GM19324 (cell line): ENCODE data around the gene DISP2.
A peak's percentile ranks its signal among the peaks of the same experiment; 100 is the strongest.

Source experiments
- ATAC-seq: cut with Tn5 transposase; IDR thresholded peaks from one replicate; pipeline ENCODE4 v1.9.1; 2021; ENCODE audit warnings: mild to moderate bottlenecking, moderate library complexity; ENCODE audit not compliant: unreplicated experiment, low FRiP score

Gene DISP2

DNA sequence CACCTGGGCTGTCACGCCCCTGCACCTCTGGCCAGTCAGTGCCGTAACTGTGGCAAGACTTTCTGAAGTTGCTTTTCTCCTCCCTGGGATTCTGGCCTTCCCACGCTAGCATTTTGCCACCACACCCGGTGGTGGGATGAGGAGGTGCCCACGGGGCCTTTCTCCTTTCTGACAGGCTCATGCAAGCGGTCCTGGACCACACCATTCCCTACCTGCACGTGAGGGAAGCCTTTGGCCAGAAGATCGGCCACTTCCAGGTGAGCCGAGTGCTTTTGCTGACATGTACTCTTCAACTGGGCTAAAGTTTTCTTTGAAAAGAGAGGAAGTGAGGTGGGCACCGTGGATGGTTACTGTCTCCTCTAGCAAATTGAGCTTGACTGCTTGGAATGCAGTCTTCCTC, 57.2 kb downstream of the DISP2 start:
- ATAC-seq = no peak

DNA sequence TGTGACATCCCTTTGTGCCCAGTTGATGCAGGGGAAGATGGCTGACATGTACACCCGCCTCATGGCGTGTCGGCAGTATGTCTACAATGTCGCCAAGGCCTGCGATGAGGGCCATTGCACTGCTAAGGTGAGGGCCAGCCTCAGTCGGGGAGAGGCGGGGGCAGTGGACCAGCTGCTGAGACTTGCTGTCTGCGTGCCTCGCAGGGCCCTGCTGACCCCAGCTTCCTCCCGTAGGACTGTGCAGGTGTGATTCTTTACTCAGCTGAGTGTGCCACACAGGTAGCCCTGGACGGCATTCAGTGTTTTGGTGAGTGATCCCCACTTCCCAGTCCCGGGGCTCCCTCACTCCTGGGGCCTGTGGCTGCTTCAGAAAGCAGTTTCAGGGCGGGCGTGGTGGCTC, 58.0 kb downstream of the DISP2 start:
- no peak for ATAC-seq

DNA sequence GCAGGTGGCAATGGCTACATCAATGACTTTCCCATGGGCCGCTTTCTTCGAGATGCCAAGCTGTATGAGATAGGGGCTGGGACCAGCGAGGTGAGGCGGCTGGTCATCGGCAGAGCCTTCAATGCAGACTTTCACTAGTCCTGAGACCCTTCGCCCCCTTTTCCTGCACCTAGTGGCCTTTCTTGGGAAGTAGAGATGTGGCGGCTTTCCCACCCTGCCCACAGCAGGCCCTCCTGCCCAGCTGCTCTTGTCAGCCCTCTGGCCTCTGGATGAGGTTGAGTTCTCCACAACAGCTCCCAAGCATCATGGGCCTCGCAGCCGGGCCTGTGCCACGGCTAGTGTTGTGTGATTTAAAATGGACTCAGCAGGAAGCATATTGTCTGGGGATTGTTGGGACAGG, 60.1 kb downstream of the DISP2 start:
- no peak for ATAC-seq

DNA sequence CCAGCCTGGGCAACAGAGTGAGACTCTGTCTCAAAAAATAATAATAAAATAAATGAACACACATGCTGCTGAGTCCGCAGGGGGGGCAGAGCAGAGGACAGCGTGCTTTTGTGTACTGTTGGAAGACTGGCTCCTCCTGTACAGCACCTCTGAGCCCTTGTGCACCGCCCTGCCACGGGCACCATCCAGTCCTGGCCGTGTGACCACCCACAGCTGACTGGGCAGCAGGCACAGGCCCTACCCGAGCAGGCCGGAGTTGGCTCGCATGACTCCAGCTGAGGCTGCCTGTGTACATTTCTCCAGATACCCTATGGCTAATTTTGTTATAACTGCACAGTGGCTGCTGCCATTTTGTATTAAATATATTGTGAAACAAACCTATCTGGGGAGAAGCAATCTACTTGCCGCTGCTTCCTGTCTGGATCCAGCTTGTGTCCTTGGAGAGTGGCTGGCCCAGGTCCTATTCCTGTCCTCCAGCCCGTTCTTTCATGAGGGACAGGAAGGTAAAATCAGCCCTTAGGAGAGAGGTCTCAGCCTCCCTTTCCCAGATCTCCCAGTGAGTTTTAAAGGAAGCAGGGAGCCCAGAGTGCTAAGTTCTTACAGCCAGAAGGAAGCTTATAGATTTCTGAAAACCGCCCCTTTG, 62.2 kb downstream of the DISP2 start:
- ATAC-seq = no peak

DNA sequence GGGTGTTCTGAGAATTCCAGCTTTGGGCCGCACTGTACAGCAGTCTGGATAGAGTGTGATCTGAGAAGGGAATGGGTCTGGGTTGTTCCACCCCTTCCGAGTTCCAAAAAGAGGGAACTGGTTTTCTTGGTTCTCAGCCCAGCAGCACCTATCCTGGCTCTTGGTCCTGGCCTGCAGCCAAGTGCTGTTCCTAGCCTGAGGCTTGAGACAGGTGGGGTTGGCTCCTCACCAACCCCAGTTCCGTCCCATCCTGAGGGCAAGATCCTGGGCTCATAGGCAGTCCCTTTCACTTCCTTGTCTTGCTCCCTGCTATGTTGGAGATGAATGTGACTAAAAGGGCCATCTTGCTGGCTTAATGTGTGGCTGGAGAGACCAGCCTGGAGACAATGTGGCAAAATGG, 62.8 kb downstream of the DISP2 start:
- ATAC-seq = no peak

DNA sequence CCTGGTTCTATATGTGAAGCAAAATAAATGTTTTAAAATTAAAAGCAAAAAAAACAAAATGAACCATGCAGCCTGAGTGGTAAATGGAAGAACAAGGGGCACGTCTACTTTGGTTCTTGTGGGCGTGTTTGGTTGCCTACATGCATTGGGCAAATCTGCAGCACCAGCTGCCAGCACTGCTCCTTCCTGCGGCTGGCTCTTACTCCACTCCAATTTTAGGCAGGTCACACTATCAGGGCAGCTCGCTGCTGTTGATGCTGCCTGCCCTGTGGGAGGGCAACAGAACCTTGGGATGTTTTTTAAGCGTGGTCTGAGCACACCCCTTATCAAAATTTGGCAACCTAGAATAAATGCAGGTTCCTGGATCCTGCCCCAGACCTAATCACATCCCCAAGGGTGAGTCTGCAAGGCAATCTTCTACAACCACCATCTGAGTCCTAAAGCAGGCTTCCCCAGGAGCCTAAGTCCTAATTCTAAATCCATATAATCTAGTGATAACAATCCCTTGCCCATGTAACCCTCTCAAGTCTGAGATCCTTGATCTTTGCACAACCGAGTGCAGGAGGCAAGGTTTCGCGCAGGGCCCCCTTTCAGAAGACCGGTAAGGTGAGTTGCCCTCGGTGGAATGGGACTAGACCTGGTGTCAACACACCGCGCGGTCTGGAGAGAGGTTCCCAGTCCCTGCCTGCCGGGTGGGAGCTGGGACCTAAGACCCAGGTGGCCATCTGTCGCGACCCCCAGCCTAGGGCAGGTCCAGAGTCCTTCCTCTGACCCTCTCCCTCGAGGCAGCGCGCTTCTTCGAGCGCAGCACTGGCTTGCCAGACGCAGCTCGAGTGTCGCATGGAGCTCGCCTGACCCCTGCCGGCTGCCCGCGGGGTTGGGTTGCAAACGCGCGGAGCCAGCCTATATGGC, 63.5 kb downstream of the DISP2 start:
- ATAC-seq = peak; percentile 73

DNA sequence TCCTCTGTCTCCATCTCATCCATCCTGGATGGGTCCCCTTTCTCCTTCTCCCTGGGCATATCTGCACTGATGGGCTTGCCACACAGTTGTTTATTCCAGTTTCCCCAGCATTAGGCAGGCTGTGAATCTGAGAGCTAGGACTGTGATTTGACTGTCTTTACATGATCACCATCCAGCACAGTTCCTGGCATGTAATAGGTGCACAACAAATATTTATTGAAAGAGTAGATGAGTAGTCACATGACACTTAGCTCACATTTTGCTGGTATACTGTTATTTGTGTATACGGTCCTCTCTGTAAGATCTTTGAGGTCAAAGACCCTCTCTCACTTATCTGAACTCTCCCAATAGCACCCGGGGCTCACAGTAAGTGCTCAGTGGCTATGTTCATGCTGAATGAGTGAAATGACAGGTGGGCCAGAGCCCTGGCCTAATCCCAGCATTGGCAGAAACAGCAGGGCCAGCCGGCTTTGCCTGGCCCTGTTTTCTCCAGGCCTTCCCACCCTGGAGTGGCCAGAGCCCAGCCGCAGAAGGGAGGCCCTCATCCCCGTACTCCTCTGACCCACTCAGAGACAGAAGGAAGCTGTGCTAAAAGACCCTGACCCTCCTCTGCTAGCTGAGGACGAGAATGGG, 66.6 kb downstream of the DISP2 start:
- no peak for ATAC-seq

DNA sequence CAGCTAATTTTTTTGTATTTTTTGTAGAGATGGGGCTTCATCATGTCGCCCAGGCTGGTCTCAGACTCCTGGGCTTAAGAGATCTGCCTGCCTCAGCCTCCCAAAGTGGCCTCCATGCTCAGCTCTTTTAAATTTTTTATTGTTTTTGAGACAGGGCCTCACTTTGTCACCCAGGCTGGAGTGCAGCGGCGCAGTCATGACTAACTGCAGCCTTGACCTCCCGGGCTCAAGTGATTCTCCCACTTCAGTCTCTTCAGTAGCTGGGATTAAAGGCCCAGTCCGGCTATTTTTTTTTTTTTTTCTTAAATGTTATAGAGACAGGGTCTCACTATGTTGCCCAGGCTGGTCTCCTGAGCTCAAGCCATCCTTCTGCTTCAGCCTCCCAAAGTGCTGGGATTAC, 67.7 kb downstream of the DISP2 start:
- ATAC-seq = no peak

DNA sequence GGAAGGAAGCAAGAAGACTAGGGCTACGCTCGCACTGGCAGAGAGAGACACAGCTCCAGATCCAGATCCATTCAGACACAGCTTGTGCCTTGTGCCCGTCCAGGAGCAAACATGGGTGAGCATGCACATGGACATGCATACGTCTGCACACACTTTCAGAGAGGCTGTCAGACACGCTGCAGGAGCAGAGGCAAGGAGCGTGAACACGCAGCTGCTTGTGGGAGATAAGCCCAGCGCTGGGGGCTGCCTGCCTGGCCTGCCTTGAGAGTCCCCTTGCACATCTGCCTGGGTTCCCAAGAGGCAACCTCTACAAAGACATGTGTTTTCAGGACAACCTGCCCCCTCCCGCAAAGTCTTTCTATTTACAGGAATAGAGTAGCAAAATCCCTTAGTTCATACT, 69.2 kb downstream of the DISP2 start:
- no peak for ATAC-seq

DNA sequence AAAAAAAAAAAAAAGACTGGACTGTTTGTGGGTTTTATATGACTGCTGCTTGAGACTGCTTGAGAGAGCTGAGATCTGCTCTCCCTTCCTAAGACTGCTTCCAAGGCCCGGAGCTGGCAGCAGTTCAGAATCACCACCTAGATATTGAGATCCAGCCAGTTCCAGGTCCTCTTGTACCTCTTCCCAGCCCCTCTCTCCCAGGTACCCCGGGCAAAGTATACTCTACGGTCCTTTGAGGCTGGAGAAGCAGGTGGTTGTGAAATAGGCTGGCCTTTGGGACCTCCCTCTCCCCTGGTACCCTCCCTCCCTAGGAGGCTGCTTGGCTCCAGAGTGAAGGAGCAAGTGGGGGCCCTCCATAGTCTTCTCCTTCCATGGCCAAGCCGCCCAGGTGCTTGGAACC, 70.2 kb downstream of the DISP2 start:
- no peak for ATAC-seq
